HCT116 (cell line): ENCODE results near the gene IGFBP7. TPM values are rescaled to one million over a fixed set of nuclear protein-coding genes. Genes with fewer than 3 reads are reported as not detected.

Experiments
- ATAC-seq: fragments of 200-7000 bp; cut with Tn5 transposase; 2 replicates; pipeline ENCODE4 v1.9.1; 2020; ENCODE audit warnings: mild to moderate bottlenecking, moderate library complexity
- BruUV-seq: library from RNA; stranded (reverse); fragments of 400-500 nt; replicated peaks from 2 replicates; lab custom pipeline; 2021; lab: Mats Ljungman, UMichigan
- CTCF ChIA-PET: fragments of 300-600 bp; sonication (Branson Sonifier 250); formaldehyde crosslinking; loops from one replicate; lab custom pipeline; 2021; ENCODE audit warnings: antibody characterized with exemption; lab: Charles Lee
- POLR2A ChIA-PET: fragments of 300-600, 350-600 bp; sonication (Branson Sonifier 250); formaldehyde crosslinking; loops from one replicate; lab custom pipeline; 2021; ENCODE audit warnings: antibody characterized with exemption; lab: Charles Lee
- RAD21 ChIA-PET, 2 experiments: fragments of 300-600 bp; sonication (Branson Sonifier 250); formaldehyde crosslinking; loops; one replicate each; lab custom pipeline; 2023; ENCODE audit warnings: low total read pairs in 2 of 2; ENCODE audit not compliant: uncharacterized antibody in 2 of 2, unreplicated experiment in 2 of 2, low non-redundant PET in 1 of 2; lab: Charles Lee
- DNase-seq: peaks from one replicate; pipeline ENCODE4 v3.0.0-alpha.2; 2010; ENCODE audit warnings: low read depth, low spot score
- H2AFZ ChIP-seq: fragments of 200-600 bp; shearing (Covaris generic), sonication (generic); 2 replicates; pipeline ENCODE4 v1.6.1; 2017; ENCODE audit warnings: low read depth, mixed run types, mixed read lengths, antibody characterized with exemption, low read length; ENCODE audit not compliant: poor library complexity, severe bottlenecking
- H3K27ac ChIP-seq: 2 replicates; pipeline ENCODE4 v1.5.1; 2012; ENCODE audit warnings: low read depth, low read length
- H3K27me3 ChIP-seq: fragments of 200-600 bp; sonication (generic); 2 replicates; pipeline ENCODE4 v1.6.1; 2016; ENCODE audit warnings: mixed run types, low read length, mixed read lengths; ENCODE audit not compliant: insufficient read depth
- H3K36me3 ChIP-seq, 2 experiments: fragments of 200-500 bp in 1 of 2; fragments of 200-600 bp in 1 of 2; sonication (Bioruptor generic) in 1 of 2; sonication (generic) in 1 of 2; 2 replicates each; pipeline versions ENCODE4 v1.5.1 to v1.6.1; 2014 to 2016; ENCODE audit warnings: low read length in 2 of 2, inconsistent platforms in 1 of 2, mixed read lengths in 1 of 2, mixed run types in 1 of 2; ENCODE audit not compliant: insufficient read depth in 2 of 2, control insufficient read depth in 1 of 2
- H3K4me1 ChIP-seq, 2 experiments: fragments of 200-600 bp in 1 of 2; sonication (generic) in 1 of 2; 2 replicates each; pipeline versions ENCODE4 v1.5.1 to v1.6.1; 2012 to 2017; ENCODE audit warnings: low read length in 2 of 2, inconsistent platforms in 1 of 2, mild to moderate bottlenecking in 1 of 2, mixed read lengths in 1 of 2, mixed run types in 1 of 2, moderate library complexity in 1 of 2; ENCODE audit not compliant: insufficient read depth in 2 of 2, control insufficient read depth in 1 of 2
- H3K4me2 ChIP-seq: fragments of 200-600 bp; sonication (generic); 2 replicates; pipeline ENCODE4 v1.6.1; 2017; ENCODE audit warnings: mixed run types, low read length, mixed read lengths
- H3K4me3 ChIP-seq, 2 experiments: fragments of 200-600 bp in 1 of 2; sonication (generic) in 1 of 2; replicated peaks in 1 of 2; 2 replicates each; pipeline ENCODE4 v1.5.1; 2011 to 2016; ENCODE audit warnings: low read length in 2 of 2, control low read depth in 1 of 2, low read depth in 1 of 2, mild to moderate bottlenecking in 1 of 2, mixed read lengths in 1 of 2, mixed run types in 1 of 2
- H3K79me2 ChIP-seq: fragments of 200-600 bp; sonication (generic); 2 replicates; pipeline ENCODE4 v1.6.1; 2017; ENCODE audit warnings: mild to moderate bottlenecking, mixed run types, low read length, moderate library complexity, mixed read lengths; ENCODE audit not compliant: insufficient read depth
- H3K9ac ChIP-seq: fragments of 200-600 bp; sonication (generic); 2 replicates; pipeline ENCODE4 v1.6.1; 2016; ENCODE audit warnings: low read length, mixed read lengths
- H3K9me2 ChIP-seq: fragments of 200-600 bp; sonication (generic), shearing (Covaris generic); 2 replicates; pipeline ENCODE4 v1.6.1; 2017; ENCODE audit warnings: mixed run types, mild to moderate bottlenecking, moderate library complexity; ENCODE audit not compliant: insufficient read depth
- H3K9me3 ChIP-seq, 2 experiments: fragments of 200-500 bp in 1 of 2; fragments of 200-600 bp in 1 of 2; sonication (Bioruptor generic) in 1 of 2; sonication (generic) in 1 of 2; 2 replicates each; pipeline ENCODE4 v1.6.1; 2014 to 2017; ENCODE audit warnings: low read length in 2 of 2, mixed read lengths in 2 of 2, inconsistent platforms in 1 of 2, low read depth in 1 of 2, mild to moderate bottlenecking in 1 of 2, mixed run types in 1 of 2, moderate library complexity in 1 of 2; ENCODE audit not compliant: control insufficient read depth in 1 of 2, insufficient read depth in 1 of 2
- H4K20me1 ChIP-seq: fragments of 200-600 bp; sonication (generic), shearing (Covaris generic); 2 replicates; pipeline ENCODE4 v1.6.1; 2017; ENCODE audit warnings: mixed run types, mild to moderate bottlenecking, moderate library complexity; ENCODE audit not compliant: insufficient read depth
- ATF3 ChIP-seq: IDR thresholded peaks from 2 replicates; pipeline ENCODE4 v1.6.1; 2012
- CEBPB ChIP-seq: IDR thresholded peaks from 2 replicates; pipeline ENCODE4 v1.6.1; 2012; ENCODE audit warnings: low read depth
- EZH2 ChIP-seq: fragments of 200-600 bp; sonication (generic); IDR thresholded peaks from 2 replicates; pipeline ENCODE4 v1.6.1; 2017; ENCODE audit warnings: antibody characterized with exemption, mixed run types
- EZH2phosphoT487 ChIP-seq: fragments of 200-600 bp; IDR thresholded peaks from 2 replicates; pipeline ENCODE4 v1.6.1; 2018; ENCODE audit warnings: antibody characterized with exemption, borderline replicate concordance
- POLR2AphosphoS5 ChIP-seq: IDR thresholded peaks from 2 replicates; pipeline ENCODE4 v1.6.1; 2011; ENCODE audit warnings: mild to moderate bottlenecking, low read depth, low read length, moderate library complexity
- SIN3A ChIP-seq: IDR thresholded peaks from 2 replicates; pipeline ENCODE4 v1.6.1; 2012; ENCODE audit warnings: low read depth
- TCF7L2 ChIP-seq: IDR thresholded peaks from 2 replicates; pipeline ENCODE4 v1.7.0; 2011; ENCODE audit warnings: borderline replicate concordance, inconsistent platforms; ENCODE audit not compliant: insufficient read depth, insufficient read length; ENCODE audit errors: extremely low read depth
- ZBTB33 ChIP-seq: IDR thresholded peaks from 2 replicates; pipeline ENCODE4 v1.6.1; 2011; ENCODE audit warnings: mild to moderate bottlenecking, low read length, moderate library complexity; ENCODE audit not compliant: insufficient replicate concordance; ENCODE audit errors: extremely low read depth
- intact Hi-C: fragments of 100-400 bp; cut with micrococcal nuclease; formaldehyde crosslinking; loops from 2 replicates; pipeline ENCODE4 v1.10.0; 2022
- total RNA-seq: library from RNA; stranded (reverse); gene quantifications from one replicate; pipeline ENCODE4 v1.2.1, GENCODE V29; 2021; ENCODE audit not compliant: unreplicated experiment

Gene IGFBP7
- total RNA-seq, 1 experiment from 2014 or later: 0.91 TPM

- no TSS peak for BruUV-seq
- Histone ChIP-seq H3K79me2 (no peaks in the 10 kb centered on the region), H3K4me1 (no peaks in the 10 kb centered on the region), H3K36me3 (no peaks in the 10 kb centered on the region), H3K27me3 (peaks cover 12% of the 10 kb centered on the region; the same call in 1 of the 2 replicates)
- RAD21 ChIA-PET: no interaction called here
- TF ChIP-seq CEBPB (no peak), TCF7L2 (no peak), EZH2phosphoT487 (no peak), EZH2 (no peak), SIN3A (no peak), ATF3 (no peak), ZBTB33 (no peak), POLR2AphosphoS5 (no peak)
- TF ChIP-seq, all 23 proteins: peak for 0
- Histone ChIP-seq H3K27ac (no peak overlapping the region), H3K9me3 (no peaks in the 10 kb centered on the region), H2AFZ (no peak overlapping the region), H4K20me1 (no peaks in the 10 kb centered on the region), H3K9me2 (no peaks in the 10 kb centered on the region), H3K4me3 (no peak overlapping the region), H3K4me2 (no peak overlapping the region), H3K9ac (no peak overlapping the region)
- intact Hi-C loops: no loop called here
- ChIA-PET CTCF (interaction anchor here (0.9 kb wide), 1 partner anchor 54 kb away, joined by 3 read pairs; no protein-coding TSS in a partner anchor), POLR2A (interaction anchor here (1.0 kb wide), 1 partner anchor 14 kb away, joined by 3 read pairs; no protein-coding TSS in a partner anchor)
- DNase-seq (no peak), ATAC-seq (no peak)
These were observed 756 bp downstream of the IGFBP7 start for GRCh38 chr4:57109411-57109846.
